ENCODE data around the gene FAM181A.
A peak's percentile ranks its signal among the peaks of the same experiment; 100 is the strongest.

The FAM181A gene

DNA sequence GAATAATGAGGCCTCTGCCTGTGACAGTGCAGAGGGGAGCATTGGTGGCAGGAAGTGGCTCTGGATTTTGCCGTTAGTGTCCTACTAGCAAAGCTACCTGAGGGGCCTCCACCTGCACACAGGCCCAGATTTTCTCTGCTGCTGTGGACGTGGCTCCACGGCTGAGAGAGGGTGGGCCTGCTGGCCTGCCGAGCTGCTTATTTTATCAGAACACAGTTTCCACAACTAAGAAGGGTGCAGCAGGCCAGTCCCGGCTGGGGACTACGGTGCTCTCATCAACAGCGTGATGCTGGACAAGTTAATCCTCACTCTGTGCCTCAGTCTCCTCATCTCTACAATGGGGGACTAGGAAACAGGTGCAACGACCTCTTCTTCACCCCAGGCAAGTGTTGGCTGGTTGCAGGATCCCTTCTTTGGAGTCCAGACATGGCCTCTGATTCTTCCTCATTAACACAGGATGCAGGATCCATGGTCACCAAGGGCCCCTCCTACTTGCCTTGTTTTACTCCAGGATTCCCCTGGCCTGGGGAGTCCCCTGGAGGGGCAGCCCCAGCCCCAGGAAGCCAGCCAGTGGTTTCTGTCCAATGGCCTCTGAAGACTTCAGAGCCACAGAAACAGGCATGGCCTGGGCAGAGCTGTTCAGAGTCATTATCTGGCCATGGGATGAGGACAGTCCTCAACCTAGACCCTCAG lies 3.3 kb downstream of the FAM181A start:
- DNase-seq: no peak

- DNase-seq: no peak
Observed at GRCh38 chr14:93930989-93931307, 3.8 kb downstream of the FAM181A start.

- DNase-seq: no peak
Observed at GRCh38 chr14:93932642-93933041, 5.5 kb downstream of the FAM181A start.

DNA sequence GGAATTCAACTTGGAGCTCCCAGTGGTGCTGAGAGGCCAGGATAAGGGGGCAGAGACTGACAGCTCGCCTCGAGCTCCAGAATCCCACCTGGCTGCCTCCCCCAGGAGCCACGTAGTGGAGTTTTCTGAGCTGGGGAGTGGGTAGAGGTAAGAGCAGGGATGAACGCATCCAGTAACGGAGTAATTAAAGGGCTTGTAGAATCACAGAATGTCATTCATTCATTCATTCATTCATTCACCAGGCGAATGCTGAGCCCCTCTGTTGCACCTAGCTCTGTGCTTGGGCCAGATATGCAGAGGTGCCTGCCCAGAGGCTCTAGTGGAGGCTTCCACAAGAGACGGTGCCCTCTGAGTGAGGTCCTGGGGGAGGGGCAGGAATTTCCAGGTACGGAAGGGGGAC lies 8.1 kb downstream of the FAM181A start:
- no peak for DNase-seq

DNA sequence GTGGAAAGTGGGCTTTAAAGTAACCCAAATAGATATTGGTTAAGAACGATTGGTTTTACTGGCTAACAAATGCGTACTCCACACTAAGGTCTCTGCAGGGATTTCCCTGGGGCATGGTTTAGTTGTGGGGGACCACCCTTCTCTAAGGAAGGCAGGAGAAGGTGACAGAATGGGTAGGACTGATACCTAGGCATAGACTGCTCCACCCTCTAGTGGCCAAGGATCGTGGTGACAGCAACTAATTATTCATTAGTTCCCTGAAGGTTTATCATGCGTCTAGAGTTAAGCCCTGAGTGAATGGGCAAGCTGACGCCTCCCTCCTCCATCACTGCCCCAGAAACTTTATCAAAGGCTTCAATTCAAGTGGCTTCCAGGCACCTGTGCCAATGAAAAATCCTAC lies 9.1 kb downstream of the FAM181A start:
- DNase-seq: no peak

DNA sequence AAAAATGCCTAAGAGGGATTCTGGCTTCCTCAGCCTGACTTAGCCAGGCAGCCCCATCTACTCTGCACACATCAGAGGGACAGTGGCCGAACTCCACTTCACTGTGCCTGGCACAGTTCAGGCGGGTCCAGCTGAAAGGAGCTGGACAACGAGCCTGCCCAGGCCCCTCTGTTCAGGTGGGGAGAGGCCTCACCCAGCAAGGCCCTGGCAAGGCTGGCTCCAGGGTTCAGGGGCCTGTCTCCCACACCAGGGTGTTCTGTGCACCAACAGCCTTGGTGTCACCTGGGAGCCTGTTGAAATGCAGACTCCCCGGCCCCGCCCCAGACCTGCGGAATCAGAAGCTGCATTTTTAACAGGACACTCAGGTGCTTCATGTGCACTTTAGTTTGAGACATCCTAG lies 9.8 kb downstream of the FAM181A start:
- no peak for DNase-seq

GRCh38 chr14:93937519-93937918 lies 10.4 kb downstream of the FAM181A start:
- DNase-seq: no peak

GRCh38 chr14:93938751-93939303 lies 11.7 kb downstream of the FAM181A start:
- DNase-seq: no peak

DNA sequence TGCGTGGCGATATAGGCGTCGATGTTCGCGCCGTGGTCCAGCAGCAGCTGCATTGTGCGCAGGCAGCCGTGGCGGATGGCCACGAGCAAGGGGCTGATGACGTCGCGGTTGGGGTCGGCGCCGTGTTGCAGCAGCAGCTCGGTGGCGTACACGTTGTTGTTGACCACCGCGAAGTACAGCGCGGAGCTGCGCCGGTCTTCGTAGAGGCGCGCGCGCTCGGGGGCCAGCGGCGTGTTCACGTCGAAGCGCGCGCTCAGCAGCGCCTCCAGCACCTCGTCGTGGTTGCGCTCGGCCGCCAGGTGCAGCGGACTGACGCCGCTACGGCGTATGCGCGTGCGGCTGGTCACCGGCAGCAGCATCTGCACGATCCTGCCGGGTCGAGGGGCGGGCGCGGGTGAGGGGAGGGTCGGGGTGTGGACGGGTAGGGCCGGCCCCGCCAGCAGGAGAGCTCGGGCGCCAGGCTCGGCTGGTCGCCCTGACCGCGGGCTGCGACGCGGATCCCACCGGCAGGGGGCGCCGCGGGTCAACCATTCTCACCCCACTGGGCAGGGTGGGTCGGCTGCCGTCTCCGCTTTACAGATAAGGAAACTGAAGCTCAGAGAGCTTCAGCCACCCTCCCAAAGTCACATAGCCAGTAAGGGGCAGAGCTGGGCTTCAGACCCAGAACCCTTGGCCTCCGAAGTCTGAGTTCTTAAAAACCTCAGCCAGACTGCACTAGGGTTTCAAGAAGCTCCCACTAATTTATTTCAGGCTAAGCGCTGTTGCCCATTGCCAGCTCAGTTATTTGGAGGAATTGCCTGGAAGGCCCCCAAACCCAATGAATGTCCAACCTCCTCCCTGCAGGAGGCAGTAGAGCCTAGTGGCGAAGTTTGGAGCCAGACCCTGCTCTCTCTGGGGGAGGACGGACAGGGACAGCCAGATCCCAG lies 12.4 kb downstream of the FAM181A start:
- DNase-seq: peak; percentile 95

GRCh38 chr14:93940437-93940836 lies 13.3 kb downstream of the FAM181A start:
- no peak for DNase-seq

- DNase-seq: no peak
Observed at GRCh38 chr14:93941293-93941910, 14.3 kb downstream of the FAM181A start.

- no peak for DNase-seq
Observed at GRCh38 chr14:93943052-93943451, 15.9 kb downstream of the FAM181A start.

- DNase-seq: no peak
Observed at GRCh38 chr14:93943930-93944329, 16.8 kb downstream of the FAM181A start.

- DNase-seq: peak; percentile 58
Observed at GRCh38 chr14:93944348-93945069, 17.4 kb downstream of the FAM181A start.

DNA sequence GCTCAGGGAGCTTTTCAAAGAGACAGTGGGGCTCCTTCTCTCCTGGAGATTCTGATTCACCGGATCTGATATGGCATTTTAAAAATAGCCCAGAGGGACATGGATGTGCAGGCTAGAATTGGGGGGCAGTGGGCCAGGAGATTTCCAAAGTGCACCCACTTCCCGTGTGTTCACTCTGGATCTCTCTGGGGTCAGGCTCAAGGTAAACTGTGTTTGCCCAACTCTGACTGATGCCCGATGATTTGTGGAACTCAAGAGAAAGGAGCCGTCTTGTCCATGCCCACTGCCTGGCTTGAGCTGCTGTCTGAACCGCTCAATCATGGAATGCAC lies 17.9 kb downstream of the FAM181A start:
- no peak for DNase-seq

DNA sequence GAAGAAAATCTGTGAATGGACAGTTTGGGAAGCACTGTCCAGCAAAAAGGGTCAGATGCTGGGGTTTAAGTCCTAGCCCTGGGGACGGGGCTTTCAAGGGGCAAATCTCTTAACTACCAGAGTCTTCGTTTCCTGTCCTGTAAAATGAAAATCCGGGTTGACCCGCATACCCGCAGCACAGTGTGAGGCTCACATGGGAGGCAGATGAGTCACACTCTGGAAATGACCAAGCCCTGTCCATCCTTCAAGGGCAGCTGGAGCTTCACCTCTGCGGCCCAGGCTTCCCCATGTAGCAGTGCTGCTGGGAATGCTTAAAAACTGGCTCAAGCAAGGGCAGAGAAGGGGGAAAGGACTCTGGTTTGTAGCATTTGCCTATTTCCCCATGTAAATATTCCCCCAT lies 19.0 kb downstream of the FAM181A start:
- DNase-seq: no peak

DNA sequence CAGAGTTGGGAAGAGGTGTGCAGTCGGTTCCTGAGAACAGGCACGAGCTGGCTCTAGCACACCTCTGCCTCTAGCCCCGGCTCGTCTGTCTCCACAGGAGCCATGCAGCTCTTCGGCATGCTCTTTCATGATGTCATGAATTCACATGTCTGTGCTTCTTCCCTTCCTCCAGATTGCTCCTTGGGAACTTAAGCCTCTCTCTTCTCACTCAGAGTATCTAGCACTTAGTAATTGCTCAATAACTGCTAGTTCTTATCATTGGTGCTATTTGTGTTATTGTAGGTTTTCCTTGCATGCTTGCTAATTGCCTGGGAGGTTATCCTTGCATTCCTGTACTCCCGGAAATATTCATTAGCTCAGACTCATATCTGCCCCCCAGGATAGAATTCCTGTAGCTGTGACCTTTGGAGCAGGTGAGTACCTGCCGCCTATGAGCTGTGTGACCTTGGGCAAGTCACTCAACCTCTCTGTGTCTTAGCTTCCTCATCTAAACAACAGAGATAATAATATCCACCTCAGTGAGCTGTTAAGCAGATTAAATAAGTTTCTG lies 19.5 kb downstream of the FAM181A start:
- DNase-seq: no peak

DNA sequence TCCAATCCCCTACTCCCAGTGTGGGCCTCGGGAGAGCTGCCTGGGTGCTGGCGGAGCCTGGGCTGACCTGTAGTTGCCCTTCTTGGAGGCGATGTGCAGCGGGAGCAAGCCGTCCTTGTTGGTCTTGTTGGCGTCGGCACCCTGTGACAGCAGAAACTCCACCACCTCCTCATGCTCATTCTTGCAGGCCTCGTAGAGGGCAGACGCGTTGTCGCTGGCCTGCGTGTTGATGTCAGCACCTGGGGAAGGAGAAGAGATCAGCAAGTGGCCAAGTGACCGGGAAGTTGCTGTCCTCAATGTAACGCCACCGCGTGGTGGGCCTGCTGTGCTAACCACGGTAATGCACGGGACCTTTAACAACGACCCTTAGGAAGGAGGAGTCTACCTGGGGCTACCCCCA lies 20.1 kb downstream of the FAM181A start:
- DNase-seq: no peak

- DNase-seq: no peak
Observed at GRCh38 chr14:93949511-93950075, 22.4 kb downstream of the FAM181A start.

DNA sequence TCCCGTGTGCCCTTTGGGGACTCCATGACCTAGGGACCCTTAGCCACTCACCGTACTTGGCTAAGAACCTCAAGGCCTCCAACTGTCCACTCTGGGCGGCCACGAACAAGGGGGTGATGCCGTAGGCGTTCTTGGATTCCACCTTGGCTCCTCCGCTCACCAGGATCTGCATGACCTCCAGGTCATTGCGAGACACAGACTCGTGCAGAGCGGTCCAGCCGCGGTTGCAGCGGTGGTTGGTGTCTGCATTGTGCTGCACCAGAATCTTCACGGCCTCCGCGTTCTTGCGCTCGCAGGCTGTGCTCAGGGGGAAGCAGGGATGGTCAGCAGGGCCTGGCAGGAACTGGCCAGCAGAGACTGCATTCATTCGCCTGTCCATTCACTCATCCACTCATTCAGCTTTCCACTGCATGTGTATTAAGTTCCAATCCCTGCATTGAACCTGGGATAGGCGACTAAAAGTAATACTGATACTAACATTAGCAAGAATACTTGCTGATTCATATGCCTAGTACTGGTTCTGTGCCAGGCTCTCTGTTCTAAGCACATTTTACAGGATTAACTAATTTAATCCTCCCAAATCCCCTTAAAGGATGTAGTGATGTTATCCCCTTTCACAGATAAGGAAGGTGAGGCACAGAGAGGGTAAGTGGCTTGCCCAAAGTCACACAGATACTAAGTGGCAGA lies 23.9 kb downstream of the FAM181A start:
- DNase-seq: no peak

GRCh38 chr14:93951635-93952540 lies 24.7 kb downstream of the FAM181A start:
- no peak for DNase-seq
